Panc1 (cell line): ENCODE results near the gene GRIN2C.

ENCODE experiments used
- POLR2AphosphoS5 ChIP-seq: IDR thresholded peaks from 2 replicates; pipeline ENCODE4 v1.6.1; 2012; ENCODE audit warnings: mild to moderate bottlenecking, low read depth, low read length, moderate library complexity
- REST ChIP-seq, 2 experiments: IDR thresholded peaks; 2 replicates each; pipeline ENCODE4 v1.6.1; 2011 to 2012; ENCODE audit warnings: low read depth in 2 of 2, control low read depth in 1 of 2, low read length in 1 of 2, mild to moderate bottlenecking in 1 of 2, moderate library complexity in 1 of 2; ENCODE audit not compliant: insufficient read depth in 1 of 2
- SIN3A ChIP-seq: IDR thresholded peaks from 2 replicates; pipeline ENCODE4 v1.6.1; 2012; ENCODE audit warnings: low read depth, mild to moderate bottlenecking, low read length, moderate library complexity, borderline replicate concordance; ENCODE audit not compliant: insufficient read depth
- TCF7L2 ChIP-seq: IDR thresholded peaks from 2 replicates; pipeline ENCODE4 v1.6.1; 2011; ENCODE audit warnings: mild to moderate bottlenecking, low read depth, low read length, inconsistent platforms
- TF ChIP-seq, protein P1 (sequence below): fragments of 450-650 bp; IDR thresholded peaks from 2 replicates; pipeline ENCODE4 v1.5.1; 2017; ENCODE audit warnings: mild to moderate bottlenecking

- TF ChIP-seq, protein P1, sequence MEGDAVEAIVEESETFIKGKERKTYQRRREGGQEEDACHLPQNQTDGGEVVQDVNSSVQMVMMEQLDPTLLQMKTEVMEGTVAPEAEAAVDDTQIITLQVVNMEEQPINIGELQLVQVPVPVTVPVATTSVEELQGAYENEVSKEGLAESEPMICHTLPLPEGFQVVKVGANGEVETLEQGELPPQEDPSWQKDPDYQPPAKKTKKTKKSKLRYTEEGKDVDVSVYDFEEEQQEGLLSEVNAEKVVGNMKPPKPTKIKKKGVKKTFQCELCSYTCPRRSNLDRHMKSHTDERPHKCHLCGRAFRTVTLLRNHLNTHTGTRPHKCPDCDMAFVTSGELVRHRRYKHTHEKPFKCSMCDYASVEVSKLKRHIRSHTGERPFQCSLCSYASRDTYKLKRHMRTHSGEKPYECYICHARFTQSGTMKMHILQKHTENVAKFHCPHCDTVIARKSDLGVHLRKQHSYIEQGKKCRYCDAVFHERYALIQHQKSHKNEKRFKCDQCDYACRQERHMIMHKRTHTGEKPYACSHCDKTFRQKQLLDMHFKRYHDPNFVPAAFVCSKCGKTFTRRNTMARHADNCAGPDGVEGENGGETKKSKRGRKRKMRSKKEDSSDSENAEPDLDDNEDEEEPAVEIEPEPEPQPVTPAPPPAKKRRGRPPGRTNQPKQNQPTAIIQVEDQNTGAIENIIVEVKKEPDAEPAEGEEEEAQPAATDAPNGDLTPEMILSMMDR, result no peak
- no peak for TF ChIP-seq POLR2AphosphoS5
- no peak for TF ChIP-seq TCF7L2
- no peak for TF ChIP-seq SIN3A
- TF ChIP-seq REST (IDR thresholded peaks at IDR 0.05; ENCODE audit: insufficient read depth in 1 of 2, low read depth in 2 of 2, low read length in 1 of 2), result no peak
Observed at GRCh38 chr17:74796866-74797265, 62.8 kb downstream of the GRIN2C start.
